CD4-positive, alpha-beta T cell treated with Interleukin-10 for 1 hour (primary cell): Measurements from ENCODE around the gene KCNMA1.

Source experiments
- DNase-seq: peaks from one replicate; pipeline ENCODE4 v3.0.0-alpha.2; 2020

The KCNMA1 gene

DNA sequence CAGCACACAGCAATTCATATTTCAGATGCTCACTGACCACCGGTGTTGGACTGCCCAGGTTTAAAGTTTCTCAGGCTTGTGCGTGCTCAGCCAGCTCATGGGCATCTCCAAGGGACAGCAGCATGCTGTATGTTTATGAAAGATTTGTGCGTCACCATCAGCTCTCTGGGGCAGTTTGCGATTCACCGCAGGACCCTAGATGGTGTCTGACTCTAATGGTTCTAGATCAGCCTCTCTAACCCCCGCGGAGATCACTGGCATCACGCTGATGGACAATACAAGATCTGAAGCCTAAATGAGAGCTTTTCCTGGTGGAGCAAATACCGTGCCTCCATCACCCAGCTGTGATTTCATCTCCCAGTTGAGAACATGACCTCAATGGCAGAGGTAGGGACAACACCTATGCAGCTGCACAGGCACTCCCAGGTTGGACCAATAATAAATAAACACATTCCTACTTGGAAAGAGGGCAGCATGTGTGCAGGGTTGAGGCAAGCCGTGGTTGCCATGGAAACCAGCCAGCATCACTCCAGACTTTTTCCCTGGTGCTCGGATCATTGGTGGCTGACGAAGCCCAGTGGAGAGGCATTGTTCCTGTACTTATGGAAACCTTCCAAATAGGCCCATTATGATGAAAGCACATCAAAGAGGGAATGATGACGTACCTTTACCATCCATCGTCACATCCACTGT, 253.6 kb downstream of the KCNMA1 start:
- no peak for DNase-seq

DNA sequence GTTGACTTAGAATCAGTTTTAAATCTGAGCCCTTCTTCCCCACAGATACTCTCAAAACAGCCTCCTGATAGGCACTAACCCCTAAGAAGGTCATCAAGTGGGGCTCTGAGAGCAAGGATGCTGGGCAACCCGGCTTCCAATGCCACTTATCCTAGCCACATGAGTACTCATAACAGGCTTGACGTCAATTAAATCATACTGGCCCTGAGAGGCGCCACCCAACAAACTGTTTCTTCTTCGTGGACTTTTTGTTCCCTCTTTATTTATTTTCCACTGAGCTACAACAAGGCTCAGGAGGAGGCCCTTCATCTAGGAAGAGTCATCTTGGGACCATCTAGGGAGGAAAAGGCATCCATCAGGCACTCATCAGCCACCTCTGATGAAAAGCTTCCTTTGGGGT, 255.9 kb downstream of the KCNMA1 start:
- DNase-seq, result no peak

DNA sequence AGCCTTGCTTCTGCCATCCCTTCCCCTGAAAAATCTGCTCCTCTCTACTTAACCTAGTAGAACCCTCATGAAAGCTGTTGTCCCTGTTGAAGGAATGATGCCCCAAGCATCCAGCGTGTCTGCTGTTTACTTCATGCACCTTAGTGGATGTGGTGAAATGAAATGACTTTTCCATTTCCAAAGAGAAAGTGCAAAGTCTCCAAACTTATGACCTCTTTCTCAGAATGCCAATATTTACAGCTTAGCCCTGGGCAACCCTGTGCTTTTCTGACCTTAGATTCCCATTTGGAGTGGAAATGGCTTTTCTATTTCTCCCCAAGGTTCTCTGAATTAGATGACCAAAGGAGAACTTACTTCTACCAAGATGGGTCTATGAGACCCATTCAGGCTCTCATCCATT, 256.9 kb downstream of the KCNMA1 start:
- no peak for DNase-seq

DNA sequence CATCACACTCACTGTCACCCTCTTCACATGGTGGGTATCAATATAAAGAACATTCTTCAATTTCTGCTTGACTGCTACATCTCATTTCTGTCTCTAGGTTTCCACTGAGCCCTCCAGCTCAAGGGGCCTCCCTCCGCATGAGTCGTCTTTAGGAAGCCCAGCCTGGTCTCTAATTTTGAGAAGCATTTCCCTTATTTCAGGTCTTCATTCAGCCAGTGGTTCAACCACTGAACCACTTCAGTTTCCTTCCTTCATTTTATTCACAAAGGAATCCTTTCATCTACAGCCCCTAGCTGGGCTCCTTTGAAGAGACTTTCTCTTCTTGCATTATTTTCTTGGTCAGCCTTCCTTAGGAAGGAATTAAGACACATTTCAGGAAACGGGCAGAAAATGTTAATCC, 257.4 kb downstream of the KCNMA1 start:
- DNase-seq, result no peak

DNA sequence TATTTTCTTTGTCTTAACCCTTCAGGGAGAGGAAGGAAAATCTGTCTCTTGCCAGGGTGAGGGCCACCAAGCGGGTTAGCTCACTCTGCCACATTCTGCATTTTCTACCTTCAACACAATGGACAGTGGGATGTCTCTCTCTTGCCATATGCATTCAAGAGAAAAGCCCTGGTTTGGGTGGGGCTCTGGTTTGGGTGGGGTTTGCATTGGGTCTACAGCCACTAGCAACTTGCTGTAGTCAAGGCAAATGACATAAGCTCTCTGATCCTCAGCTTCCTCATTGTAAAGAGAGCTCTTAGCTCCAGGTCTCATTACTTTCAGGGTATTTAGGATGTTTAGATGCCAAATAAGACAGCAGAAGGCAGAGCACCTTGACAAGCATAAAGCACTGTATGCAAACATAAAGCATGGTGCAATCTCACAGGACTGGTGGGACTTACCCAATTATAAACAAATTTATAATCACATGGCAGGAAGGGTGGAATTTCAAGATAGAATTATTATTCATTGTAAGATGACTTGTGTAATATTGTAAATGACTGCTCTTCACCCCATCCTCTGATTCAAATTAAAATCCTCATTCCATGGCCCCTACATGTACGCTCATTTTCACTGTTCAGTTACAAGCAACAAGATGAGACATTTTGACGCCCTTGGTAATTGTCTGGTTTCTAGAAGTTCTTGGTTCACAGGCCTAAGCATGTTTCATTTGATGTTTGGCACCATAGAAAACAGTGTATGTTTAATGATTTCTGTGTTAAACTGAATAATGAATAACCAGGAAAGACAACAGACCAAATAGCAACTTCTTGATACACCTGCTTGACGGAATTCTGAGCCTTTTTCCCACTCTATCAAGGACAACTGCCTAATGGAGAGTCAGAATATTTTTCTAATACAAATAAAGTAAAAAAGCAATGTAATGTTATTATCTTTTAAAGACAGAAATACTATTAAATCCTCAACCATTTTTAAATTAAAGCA, 258.9 kb downstream of the KCNMA1 start:
- DNase-seq, result no peak

DNA sequence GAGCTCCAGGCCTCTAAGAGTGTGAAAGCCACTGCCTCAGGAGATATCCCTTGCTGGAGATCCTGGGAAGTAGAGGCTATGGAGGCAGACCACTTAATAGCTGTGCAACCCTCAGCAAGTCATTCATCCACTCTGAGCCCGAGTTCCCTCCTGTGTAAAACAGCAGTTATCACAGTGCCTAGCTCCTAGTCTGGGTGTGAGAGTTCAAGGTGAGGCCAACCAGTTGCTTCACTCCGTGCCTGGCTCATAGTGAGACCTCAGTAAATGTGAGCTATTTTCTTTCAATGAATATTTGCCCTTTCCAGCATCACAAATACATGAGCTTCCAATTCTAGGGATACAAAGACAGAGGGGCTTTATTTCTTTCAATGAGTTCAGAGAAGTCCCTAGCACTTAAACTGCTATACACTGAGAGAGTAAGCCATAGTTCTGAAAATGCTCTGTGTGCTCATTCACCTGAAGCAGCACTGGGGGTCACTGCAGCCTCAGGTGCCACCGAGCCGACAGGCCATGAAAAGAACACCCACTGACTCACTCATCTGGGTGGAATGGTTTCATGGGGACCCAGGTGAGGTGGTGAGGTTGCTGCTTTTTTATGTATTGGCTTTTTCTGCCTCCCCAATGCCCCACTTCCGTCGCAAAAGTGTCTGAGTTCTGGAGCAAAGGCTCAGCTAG, 259.8 kb downstream of the KCNMA1 start:
- DNase-seq, result no peak

DNA sequence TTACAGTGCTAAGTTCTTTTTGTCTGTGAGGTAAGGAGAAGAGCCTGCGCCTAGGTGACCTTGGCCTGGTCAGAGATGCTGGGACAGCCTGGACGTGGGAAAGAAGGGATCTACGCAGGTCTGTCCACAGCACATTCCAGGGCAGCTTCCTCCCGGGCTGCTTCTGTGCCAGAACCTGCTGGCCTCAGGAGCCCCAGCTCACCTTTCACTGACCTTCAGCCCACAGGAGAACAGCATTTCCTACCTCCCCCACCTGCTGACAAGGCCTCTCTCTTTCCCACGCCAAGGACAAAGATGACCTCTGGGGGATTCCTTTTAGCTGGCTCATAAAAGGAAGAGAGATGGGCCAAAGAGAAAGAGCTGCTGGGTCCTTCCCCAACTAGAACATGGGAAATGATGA, 260.6 kb downstream of the KCNMA1 start:
- DNase-seq, result no peak

DNA sequence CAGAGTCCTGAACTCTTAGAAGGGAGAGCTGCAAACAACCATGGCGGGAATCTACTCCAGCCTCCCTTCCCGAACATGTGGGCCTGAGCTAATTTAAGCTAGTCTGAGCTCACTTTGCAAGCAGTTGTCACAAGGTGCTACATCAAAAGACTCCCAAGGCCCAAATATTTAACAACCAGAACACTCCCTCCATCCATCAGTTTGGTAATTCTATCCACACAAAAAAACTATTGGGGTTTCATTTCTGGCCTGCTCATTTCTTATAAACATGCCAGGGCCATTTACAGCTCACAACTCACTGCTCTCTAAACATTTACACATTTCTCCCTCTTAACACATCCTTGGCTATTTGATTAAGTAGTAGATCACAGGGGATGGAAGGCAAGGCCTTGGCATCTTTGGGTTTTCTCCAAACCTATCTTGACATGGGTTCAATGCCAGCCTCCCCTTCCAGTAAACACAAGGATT, 263.4 kb downstream of the KCNMA1 start:
- DNase-seq, result no peak

DNA sequence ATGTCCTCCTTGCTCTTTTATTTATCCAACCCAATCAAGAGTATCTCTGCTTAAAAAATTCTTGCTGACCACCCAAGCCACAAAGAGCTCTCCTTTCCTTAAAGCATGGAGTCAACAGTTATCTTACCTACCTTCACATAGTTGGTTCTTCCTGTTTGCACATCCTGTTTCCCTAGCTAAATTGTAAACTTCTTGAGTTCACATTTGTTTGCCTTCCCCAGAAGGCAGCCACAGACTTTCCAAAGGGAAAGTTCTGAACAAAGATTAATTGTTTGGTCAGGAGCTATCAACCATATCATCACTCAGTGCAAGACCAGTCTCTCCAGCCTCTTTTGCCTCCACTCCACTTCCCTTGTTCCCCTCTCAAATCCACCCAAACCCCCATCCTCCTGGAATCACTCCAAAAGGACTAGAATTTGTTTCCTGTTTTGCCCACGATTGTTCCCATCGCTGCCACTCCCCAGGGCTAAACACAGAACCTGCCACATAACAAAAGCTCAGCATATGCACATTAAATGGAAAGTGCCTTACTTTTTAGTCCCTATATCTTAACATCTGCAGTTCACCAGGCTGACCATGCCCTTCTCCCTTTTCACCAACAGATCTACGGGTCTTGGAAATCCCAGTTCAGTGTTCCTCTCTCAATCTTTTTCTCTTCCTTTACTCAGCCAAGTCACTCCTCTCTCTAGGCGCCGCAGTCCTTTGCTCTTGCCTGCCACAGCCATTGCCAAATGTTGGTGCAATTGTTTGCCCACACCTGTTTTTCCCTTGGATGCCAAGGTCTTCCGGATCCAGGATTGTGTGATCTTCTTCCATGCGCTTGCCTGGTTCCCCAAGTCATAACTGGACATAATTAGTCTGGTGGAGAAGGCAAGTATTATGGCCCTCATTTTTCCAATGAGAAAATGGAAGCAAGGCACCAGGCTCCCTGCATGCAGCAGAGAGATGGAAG, 265.5 kb downstream of the KCNMA1 start:
- no peak for DNase-seq

DNA sequence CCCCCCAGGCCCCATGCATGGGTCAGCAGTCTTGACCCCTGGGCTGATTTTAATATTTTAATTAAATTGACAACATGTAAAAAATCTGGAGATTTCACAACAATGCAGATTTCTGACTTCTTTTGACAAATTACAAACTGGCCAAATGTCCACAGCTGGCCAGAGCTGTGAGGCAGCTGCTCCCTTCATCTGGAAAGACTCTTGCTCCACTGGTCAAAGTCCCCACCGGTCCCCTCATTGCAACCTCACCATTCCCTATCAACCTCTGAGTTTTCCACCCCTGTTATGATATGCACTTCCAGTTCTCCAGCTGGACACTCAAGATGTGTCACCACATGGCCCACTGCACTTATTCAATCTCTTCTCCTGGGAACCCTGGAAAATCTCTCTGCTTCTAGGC, 266.2 kb downstream of the KCNMA1 start:
- DNase-seq, result no peak

DNA sequence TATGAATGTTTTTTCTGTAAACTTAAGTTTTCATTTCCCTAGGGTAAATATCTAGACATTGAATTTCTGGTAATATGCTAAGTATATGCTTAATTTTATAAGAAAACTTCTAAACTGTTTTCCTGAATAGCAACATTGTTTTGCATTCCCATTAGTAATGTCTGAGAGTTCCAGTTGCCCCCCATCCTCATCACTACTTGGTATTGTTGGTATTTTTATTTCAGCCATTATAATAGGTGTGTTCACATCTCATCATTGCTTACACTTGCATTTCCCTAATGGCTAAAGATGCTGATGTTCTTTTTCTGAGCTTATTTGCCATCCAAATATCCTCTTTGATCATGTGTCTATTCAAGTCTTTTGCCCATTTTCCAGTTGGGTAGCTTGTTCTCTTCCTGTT, 269.6 kb downstream of the KCNMA1 start:
- DNase-seq, result no peak

DNA sequence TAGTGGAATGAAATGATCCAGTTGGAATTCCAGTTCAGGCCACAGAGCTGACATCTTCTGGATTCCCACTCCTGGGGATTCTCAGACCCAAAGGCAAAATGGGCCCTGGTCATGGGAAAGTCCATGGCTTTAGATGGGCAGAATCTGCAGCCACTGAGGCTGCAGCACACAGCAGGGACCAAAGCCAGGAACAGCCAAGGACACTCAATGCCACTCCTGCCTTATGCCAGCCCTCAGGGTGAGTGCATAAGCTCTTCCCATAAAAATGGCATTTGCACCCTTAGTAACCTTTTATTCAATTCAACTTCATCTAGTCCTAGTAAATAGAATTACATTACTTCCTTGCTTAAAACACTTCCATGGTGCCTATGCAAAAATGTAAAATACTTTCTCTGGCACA, 274.4 kb downstream of the KCNMA1 start:
- DNase-seq, result no peak

DNA sequence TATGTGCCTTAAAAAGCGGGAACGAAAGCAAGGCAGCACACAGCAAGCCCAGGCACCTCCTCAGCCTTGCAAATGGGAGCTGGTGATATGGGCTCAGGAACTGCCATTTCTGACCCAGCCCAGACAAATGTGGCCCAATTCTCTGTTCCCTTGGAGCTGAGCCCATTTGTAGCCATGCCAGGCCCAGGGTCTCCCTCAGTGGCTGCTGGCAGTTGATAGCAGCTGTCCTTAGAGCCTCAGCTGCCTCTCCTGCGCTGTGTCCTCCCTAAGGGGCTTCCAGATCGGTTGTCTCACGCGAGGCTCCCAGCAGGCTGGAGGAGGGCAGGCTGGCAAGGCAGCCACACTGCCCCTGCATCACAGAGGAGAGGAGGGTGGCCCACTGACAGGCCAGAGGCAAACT, 275.8 kb downstream of the KCNMA1 start:
- DNase-seq, result no peak

DNA sequence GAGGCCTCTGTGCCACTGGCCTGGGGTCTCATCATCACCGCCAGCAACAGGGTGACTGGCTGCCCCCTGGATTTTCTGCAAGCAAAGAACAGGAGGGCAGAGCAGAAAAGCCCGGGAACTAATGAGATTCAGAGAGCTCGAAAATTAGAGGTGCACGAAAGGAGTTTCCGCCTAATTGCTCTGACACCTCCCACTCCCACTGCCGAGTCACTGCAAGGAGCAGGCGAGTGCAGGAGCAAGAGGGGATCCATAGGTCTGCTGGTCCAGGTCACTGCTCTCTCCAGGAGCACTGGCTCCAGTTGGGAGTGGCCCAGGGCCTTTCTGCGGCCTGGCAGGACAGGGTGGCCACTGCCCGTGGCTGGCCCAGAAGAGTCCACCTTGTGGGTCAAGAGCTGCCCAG, 276.2 kb downstream of the KCNMA1 start:
- no peak for DNase-seq

DNA sequence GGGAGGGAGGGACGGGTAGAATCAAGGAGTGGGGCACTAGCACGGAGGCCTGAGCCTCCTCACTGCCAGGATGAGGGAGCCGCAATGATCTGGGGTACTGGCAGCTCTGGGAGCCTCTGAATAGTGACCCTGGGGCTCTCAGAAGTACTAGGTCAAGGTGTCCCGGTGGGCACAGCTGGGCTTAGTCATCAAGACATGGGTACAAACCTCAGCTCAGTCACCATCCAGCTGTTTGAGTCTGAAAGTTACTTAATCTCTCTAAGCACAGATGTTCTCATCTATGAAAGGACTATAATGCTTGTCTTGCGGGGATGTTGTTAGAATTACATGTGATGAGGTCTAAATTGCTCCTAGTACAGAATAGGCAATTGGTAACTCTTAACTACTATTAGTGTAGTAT, 276.8 kb downstream of the KCNMA1 start:
- DNase-seq, result no peak

DNA sequence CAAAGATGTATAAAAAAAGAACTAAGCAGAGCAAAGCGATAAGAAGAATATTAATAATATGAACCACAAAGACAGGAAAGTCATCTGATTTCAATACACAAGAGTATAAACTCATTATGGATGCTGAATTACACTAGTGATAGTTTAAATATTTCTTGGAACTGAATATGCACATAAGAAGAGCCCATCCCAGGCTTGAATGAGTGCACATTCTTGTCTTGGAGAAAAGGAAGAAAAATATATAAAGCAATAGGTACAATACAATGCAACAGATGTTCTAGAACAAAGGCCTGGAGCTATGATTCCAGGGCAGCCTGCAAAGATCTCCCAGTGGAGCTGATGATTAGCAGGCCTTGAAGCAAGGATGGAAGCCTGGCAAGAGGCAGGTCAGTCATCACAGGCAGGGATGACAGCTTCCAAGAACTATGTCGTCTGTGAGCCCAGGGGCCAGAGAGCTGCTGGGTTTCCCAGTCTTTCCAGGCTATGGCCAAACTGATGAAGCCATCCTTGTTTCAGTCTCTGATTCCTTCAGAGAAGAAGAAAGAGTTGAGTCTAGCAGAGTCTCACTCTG, 277.6 kb downstream of the KCNMA1 start:
- DNase-seq, result no peak

DNA sequence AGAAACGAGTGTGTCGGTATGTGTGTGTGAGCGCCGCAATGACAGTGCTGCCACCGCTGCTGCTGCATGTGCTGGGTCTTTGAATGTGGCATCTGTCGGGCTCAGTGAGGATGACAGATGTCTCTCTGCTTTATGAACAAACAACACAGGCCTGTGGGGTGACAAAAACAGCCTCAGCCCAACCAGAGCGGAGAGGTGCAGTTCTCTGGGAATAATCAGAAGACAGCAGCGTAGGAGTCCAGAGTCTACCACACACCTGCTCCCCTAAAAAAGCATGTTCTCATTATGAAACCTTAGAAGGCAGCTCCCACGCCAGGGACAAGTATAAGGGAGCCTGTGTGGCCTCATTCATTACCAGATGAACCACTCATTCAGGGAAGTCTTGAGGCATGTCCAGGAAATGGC, 278.3 kb downstream of the KCNMA1 start:
- no peak for DNase-seq

DNA sequence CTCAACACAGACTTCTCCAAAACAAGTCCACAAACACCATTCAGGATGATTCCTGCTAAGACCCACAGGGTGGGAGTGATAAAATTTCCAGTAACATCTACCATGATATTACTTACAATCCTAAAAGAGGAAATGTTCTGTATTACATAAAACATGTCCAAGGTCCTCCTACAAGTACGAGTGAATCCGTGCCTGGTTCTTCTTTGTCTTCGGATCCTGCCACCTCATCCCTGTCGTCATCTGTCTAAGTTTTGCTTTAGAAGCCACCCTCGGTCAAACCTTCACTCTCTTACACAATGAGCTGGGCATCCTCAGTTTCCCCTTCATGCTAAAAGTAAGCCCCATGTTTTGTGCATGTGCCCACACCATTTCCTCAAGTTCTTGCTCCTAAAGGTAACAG, 279.0 kb downstream of the KCNMA1 start:
- DNase-seq, result no peak

DNA sequence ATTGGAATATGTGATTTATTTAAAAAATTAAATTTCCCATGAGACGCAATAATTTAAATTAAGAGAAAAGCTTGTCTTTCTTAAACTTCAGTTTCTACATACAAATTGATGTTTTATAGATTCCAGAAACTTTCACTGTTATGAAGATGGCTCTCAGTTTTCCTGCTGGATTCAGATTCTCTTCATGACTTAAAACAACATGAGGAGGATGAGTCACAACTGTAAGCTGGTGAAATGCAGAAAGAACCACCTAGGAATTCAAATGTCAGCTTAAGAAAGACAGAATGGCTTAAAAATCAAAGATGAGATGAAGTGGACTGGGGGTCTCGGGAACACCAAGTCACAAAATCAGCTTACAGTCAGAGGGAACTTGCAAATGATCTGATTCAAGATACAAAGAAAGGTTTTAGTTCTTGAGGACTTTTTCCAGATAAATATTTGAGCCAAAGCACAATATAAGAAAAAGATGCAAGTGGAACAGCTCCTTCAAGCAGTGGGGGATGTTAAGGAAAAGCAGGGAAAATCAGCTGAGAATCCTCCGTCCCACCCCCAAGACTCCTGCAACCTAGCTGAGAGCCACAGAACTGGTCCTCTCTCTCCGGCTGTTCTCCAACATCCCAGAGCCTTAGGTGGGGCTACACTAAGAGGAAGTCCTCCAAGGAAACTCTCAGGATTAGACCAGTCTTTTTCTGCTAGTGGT, 279.8 kb downstream of the KCNMA1 start:
- no peak for DNase-seq

DNA sequence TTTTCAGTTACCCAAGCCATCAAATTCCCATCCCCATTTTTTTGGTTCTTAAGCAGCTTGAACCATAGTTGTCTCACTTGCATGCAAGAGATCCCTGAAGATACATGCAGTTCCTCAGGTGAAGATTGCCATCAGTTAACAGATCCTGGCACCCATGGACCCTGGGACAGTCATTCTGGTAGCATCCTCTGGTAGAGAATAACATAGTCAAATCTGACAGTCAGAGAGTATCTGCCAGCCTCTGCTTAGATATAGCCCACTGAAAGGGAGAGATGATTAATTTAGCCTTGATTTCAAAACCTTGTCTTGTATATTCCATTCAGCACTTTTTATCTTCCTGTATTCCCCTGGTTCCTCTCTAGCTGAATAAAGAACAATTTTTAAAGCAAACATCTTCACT, 280.4 kb downstream of the KCNMA1 start:
- no peak for DNase-seq

DNA sequence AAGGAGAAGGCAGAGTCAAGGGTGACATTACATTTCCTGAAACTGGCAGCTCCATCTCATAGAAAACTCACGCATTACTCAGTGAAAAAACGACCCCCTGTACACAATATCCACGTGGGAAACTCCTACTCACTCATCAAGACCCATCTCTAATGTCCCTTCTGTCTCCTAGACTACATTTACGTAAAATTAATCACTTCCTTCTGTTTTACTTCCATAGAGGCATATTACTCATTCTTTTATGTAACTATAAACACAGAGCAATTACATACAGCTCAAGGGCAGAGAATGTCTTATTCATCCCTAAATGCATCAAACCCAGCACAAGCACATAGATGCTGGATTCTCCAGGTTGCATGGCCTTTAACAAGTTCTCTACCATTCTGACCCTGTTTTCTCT, 281.8 kb downstream of the KCNMA1 start:
- no peak for DNase-seq
